Natural killer cell (primary cell): ENCODE results near the gene ARSI. TPM values are rescaled to one million over a fixed set of nuclear protein-coding genes. Genes with fewer than 3 reads are reported as not detected.

ENCODE experiments used
- ATAC-seq, 3 donors: fragments of 150-1000 bp in 2 of 3; fragments of 200-7000 bp in 1 of 3; cut with Tn5 transposase; 1 replicate in 1 of 3; 2 replicates in 2 of 3; pipeline ENCODE4 v1.10.0; 2021; ENCODE audit warnings: mild to moderate bottlenecking in 2 of 3, moderate library complexity in 2 of 3
- DNase-seq, 2 donors: peaks; one replicate each; pipeline versions ENCODE4 v3.0.0 to v3.0.0-alpha.2; 2013 to 2021; ENCODE audit warnings: mixed read lengths in 1 of 2
- H3K27ac ChIP-seq: one replicate; pipeline ENCODE4 v1.5.1; 2013; ENCODE audit warnings: mild to moderate bottlenecking, low read length
- H3K27me3 ChIP-seq: one replicate; pipeline ENCODE4 v1.6.1; 2013; ENCODE audit warnings: low read length; ENCODE audit not compliant: control insufficient read depth, insufficient read depth
- H3K36me3 ChIP-seq: one replicate; pipeline ENCODE4 v1.6.1; 2013; ENCODE audit warnings: low read length; ENCODE audit not compliant: control insufficient read depth, insufficient read depth
- H3K4me1 ChIP-seq: one replicate; pipeline ENCODE4 v1.6.1; 2013; ENCODE audit warnings: low read length; ENCODE audit not compliant: control insufficient read depth, insufficient read depth
- H3K4me3 ChIP-seq: one replicate; pipeline ENCODE4 v1.5.1; 2013; ENCODE audit warnings: low read length
- H3K9me3 ChIP-seq: one replicate; pipeline ENCODE4 v1.6.1; 2013; ENCODE audit warnings: low read length; ENCODE audit not compliant: control insufficient read depth, insufficient read depth
- H3K27ac Mint-ChIP-seq, 2 donors: one replicate each; pipeline ENCODE4 v1.8.0; 2022; ENCODE audit warnings: mild to moderate bottlenecking in 2 of 2, mixed read lengths in 2 of 2, moderate library complexity in 1 of 2
- H3K27me3 Mint-ChIP-seq, 2 donors: one replicate each; pipeline ENCODE4 v1.8.0; 2022; ENCODE audit warnings: low read depth in 2 of 2, mixed read lengths in 2 of 2
- H3K36me3 Mint-ChIP-seq: one replicate; pipeline ENCODE4 v1.8.0; 2022; ENCODE audit warnings: mixed read lengths
- H3K4me1 Mint-ChIP-seq, 2 donors: one replicate each; pipeline ENCODE4 v1.8.0; 2022; ENCODE audit warnings: mixed read lengths in 2 of 2
- H3K4me3 Mint-ChIP-seq: one replicate; pipeline ENCODE4 v1.8.0; 2022; ENCODE audit warnings: mild to moderate bottlenecking, moderate library complexity, mixed read lengths
- H3K9me3 Mint-ChIP-seq, 2 donors: one replicate each; pipeline ENCODE4 v1.8.0; 2022; ENCODE audit warnings: mixed read lengths in 2 of 2
- WGBS: methylation state at CpG from one replicate; pipeline ENCODE4 v1.1.7; 2013; ENCODE audit warnings: missing lambda C conversion rate; ENCODE audit not compliant: insufficient coverage; 5-methylcytosine and 5-hydroxymethylcytosine counted together
- intact Hi-C: fragments of 100-400 bp; cut with micrococcal nuclease; formaldehyde crosslinking; loops from one replicate; pipeline ENCODE4 v1.14.2; 2022
- total RNA-seq, 4 donors: library from RNA; stranded (reverse); fragments of 120-200 nt in 1 of 4; gene quantifications; one replicate each; pipeline versions ENCODE4 v1.2.3 to v1.2.4, GENCODE V29; 2013 to 2022
- TF ChIP-seq, protein P1 (sequence below): fragments of 200-600 bp; IDR thresholded peaks from one replicate; pipeline ENCODE4 v1.8.0; 2022; ENCODE audit warnings: antibody characterized with exemption

ARSI gene
- total RNA-seq, 3 donors from 2014 or later (not counting 1 experiment from before 2014, with no cell fraction given): 0.19 TPM; not detected in 2

GRCh38 chr5:150296496-150296895 is 6.2 kb downstream of the ARSI start:
- Histone ChIP-seq H3K27me3 (peaks cover 2% of the 10 kb centered on the region), H3K36me3 (no peaks in the 10 kb centered on the region), H3K27ac (no peak overlapping the region), H3K9me3 (no peaks in the 10 kb centered on the region), H3K4me3 (no peak overlapping the region), H3K4me1 (no peaks in the 10 kb centered on the region)
- no peak overlapping the region for H3K27ac Mint-ChIP-seq
- no peak overlapping the region for H3K4me3 Mint-ChIP-seq
- DNase-seq (no peak), ATAC-seq (no peak)
- TF ChIP-seq, protein P1, sequence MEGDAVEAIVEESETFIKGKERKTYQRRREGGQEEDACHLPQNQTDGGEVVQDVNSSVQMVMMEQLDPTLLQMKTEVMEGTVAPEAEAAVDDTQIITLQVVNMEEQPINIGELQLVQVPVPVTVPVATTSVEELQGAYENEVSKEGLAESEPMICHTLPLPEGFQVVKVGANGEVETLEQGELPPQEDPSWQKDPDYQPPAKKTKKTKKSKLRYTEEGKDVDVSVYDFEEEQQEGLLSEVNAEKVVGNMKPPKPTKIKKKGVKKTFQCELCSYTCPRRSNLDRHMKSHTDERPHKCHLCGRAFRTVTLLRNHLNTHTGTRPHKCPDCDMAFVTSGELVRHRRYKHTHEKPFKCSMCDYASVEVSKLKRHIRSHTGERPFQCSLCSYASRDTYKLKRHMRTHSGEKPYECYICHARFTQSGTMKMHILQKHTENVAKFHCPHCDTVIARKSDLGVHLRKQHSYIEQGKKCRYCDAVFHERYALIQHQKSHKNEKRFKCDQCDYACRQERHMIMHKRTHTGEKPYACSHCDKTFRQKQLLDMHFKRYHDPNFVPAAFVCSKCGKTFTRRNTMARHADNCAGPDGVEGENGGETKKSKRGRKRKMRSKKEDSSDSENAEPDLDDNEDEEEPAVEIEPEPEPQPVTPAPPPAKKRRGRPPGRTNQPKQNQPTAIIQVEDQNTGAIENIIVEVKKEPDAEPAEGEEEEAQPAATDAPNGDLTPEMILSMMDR: no peak
- no peaks in the 10 kb centered on the region for H3K9me3 Mint-ChIP-seq
- H3K4me1 Mint-ChIP-seq: no peaks in the 10 kb centered on the region
- H3K36me3 Mint-ChIP-seq: no peaks in the 10 kb centered on the region
- peaks cover 22% of the 10 kb centered on the region in 2 donors for H3K27me3 Mint-ChIP-seq
- 90% methylated on average over 7 of the region's 7 CpGs for WGBS
- intact Hi-C loops: no loop called here

GRCh38 chr5:150295741-150296486 is 6.8 kb downstream of the ARSI start:
- H3K27ac ChIP-seq: no peak overlapping the region
- WGBS: 93% methylated on average over 17 of the region's 17 CpGs
- Mint-ChIP-seq H3K27me3 (peaks cover 16% of the 10 kb centered on the region in 2 donors), H3K27ac (no peak overlapping the region), H3K36me3 (no peaks in the 10 kb centered on the region), H3K4me1 (no peaks in the 10 kb centered on the region), H3K4me3 (no peak overlapping the region), H3K9me3 (no peaks in the 10 kb centered on the region)
- ATAC-seq (no peak), DNase-seq (no peak)
- no peaks in the 10 kb centered on the region for H3K9me3 ChIP-seq
- TF ChIP-seq, protein P1: no peak
- no peaks in the 10 kb centered on the region for H3K36me3 ChIP-seq
- H3K4me1 ChIP-seq: no peaks in the 10 kb centered on the region
- H3K4me3 ChIP-seq: no peak overlapping the region
- intact Hi-C loops: no loop called here
- H3K27me3 ChIP-seq: no peaks in the 10 kb centered on the region

DNA sequence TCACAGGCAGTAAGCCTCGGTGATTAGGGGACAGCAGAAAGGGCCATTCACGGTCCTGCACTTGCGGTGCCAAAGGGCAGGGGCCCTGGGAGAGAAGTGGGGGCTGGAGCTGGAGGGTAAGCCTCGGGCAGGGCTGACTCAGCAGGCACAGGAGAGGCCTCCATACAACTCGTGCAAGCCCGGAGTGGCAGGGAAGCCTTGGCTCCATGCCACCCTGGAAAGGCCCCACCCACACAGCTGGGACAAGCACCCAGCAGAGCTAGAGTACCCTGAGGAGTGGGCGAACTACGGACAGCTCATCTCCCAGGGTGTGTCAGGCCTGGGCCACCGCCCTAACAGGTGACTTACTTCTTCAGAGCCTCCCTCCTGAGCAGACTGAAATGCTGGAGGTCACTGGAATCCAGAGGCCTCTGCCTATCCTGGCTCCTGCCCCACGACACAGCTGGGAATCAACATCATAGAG is 7.5 kb downstream of the ARSI start:
- H3K4me1 ChIP-seq: no peaks in the 10 kb centered on the region
- no peaks in the 10 kb centered on the region for H3K27me3 ChIP-seq
- Mint-ChIP-seq H3K27ac (no peak overlapping the region), H3K4me1 (no peaks in the 10 kb centered on the region), H3K9me3 (no peaks in the 10 kb centered on the region), H3K4me3 (no peak overlapping the region), H3K36me3 (no peaks in the 10 kb centered on the region), H3K27me3 (peaks cover 11 to 14% of the 10 kb centered on the region in 2 donors)
- no peak overlapping the region for H3K4me3 ChIP-seq
- intact Hi-C loops: no loop called here
- DNase-seq (no peak), ATAC-seq (no peak)
- 75% methylated on average over 10 of the region's 10 CpGs for WGBS
- H3K9me3 ChIP-seq: no peaks in the 10 kb centered on the region
- no peak overlapping the region for H3K27ac ChIP-seq
- H3K36me3 ChIP-seq: no peaks in the 10 kb centered on the region
- TF ChIP-seq, protein P1: no peak
